HG03066 (cell line): ENCODE data around the gene SCGB1D4.
"Not testable (repeated sequence)": the region's sequence is repeated elsewhere in the genome, so short reads cannot be mapped to it uniquely, and the experiment has no call there.

ENCODE experiments used
- ATAC-seq: cut with Tn5 transposase; IDR thresholded peaks from one replicate; pipeline ENCODE4 v1.9.1; 2021; ENCODE audit warnings: low read depth; ENCODE audit not compliant: unreplicated experiment

The SCGB1D4 gene, protein sequence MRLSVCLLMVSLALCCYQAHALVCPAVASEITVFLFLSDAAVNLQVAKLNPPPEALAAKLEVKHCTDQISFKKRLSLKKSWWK

DNA sequence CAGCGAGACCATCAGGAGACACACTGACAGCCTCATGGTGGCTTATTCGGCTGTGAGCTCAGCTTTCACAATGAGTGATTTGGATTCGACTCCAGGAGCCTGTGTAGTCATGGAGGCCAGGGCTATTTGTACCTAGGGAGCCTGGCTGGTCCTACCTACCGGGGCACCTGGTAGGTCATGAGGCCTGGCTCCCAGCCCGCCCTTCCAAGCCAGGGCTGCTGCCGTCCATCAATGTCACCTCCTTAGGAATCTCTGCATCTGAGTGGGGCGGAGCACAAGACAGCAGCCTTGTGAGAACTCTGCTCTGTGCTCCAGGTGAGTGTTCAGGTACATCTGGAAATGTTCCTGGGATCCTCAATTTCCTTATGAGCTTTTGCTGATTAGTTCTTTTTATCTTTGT lies at the start of gene SCGB1D4:
Gene SCGB1D4, minus strand, starts transcription at position 101 of the 400 bp plus-strand sequence. Its CDS starts 65 bp downstream, at position 36.
- ATAC-seq: no peak

DNA sequence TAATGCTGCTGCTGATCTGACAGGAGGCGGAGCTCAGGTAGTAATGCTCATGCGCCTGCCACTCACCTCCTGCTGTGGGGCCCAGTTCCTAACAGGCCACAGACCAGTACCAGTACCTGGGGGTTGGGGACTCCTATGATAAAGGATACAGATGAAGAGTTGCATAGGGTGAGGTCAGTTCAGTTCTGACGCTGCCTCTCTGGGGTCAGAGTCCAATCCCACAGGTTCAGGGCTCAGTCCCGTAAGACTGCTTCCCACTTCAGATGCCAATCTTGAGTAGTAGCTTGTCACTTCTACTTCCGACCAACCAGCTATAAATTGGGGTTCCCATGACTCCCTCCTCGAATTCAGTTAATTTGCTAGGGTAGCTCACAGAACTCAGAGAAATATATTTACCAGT lies 47.0 kb upstream of the SCGB1D4 start:
- no peak for ATAC-seq

DNA sequence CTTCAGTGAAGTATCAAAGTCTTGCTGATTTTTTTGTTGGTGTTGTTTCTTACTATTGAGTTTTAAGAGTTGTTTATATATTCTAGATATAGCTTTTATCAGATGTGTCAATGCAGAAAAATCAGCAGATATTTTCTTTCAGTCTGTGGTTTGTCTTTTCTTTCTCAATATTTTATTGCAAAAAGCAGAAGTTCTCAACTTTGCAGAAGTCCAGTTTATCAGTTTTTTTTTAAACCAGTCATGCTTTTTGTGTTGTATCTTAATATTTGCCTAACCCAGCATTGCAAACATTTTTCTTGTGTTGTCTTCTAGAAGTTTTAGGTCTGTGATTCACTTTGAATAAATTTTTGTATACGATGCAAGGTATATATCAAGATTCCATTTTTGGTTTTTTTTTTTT lies 45.3 kb upstream of the SCGB1D4 start:
- ATAC-seq: no peak

DNA sequence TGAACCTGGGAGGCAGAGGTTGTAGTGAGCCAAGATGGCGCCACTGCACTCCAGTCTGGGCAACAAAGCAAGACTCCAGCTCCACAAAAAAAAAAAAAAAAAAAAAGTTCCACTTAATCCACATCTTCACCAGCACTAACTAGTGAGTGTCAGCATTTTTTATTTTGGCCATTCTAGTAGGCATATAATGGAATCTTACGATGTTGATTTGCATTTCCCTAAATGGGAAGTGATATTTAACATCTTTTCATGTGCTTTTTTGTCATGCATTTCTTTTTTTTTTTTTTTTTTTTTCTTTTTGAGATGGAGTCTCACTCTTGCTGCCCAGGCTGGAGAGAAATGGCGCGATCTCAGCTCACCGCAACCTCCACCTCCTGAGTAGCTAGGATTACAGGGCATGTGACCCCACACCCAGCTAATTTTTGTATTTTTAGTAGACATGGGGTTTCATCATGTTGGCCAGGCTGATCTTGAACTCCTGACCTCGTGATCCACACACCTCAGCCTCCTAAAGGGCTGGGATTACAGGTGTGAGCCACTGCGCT lies 44.8 kb upstream of the SCGB1D4 start:
- not testable (repeated sequence) for ATAC-seq

DNA sequence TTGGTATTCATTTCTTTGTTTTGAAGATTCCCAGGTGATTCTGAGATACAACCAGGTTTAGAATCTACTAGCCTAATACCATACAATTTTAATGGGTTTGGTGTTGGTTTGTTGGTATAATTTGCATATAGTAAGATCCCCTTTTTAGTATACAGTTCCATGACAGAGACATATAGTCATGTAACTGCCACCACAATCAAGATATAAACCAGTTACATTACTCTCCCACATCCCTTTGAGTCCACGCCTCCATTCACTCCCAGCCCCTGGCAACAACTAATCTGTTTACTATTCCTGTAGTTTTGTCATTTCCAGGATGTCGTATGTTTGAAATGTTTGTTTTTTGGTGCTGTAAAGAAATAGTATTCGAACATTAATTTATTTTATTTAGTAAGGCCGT lies 42.7 kb upstream of the SCGB1D4 start:
- ATAC-seq: no peak

DNA sequence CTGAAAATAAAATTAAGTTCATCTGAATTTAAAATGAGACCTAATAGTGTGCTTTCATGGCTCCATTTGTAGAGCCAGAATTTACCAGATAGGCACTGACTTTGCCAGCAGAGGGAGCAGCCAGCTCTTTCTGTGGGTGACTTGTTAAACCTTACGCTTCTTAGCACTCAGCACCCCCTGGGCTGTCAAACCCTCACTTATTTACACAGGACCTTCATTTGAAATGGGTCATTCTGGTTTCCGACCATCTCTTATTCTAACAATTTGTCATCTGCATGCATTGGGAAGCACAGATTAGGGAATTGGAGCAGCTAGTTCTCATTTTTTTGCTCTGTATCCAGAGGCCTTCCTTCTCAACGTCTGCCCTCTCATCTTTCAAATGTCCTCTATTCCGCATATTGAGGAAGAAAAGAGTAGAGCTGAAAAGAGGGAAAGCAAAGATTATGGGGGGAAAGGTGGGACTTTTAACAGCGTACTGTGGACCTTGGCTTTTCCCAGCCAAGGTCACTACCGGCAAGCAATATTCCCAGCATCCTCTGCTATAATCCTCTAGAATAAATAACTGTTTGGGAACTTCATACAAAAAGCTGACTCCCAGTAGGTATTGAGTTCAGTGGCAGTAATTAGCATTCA lies 41.5 kb upstream of the SCGB1D4 start:
- no peak for ATAC-seq

DNA sequence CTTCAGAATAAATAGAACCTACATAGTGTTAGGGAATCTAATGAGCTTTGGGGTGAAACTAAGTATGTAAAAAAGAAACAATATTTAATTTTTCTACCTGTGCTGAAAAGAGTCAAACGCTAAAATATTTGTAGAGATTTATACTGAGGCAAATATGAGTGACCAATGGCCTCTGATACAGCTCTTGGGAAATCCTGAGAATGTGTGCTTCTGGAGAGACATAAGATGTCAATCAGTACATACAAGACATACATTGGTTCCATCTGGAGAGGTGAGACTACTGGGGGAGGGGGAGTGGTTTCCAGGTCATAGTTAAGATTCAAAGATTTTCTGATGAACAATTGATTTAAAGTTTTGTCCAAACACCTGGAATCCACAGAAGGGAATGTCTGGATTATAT lies 39.3 kb upstream of the SCGB1D4 start:
- ATAC-seq: no peak

DNA sequence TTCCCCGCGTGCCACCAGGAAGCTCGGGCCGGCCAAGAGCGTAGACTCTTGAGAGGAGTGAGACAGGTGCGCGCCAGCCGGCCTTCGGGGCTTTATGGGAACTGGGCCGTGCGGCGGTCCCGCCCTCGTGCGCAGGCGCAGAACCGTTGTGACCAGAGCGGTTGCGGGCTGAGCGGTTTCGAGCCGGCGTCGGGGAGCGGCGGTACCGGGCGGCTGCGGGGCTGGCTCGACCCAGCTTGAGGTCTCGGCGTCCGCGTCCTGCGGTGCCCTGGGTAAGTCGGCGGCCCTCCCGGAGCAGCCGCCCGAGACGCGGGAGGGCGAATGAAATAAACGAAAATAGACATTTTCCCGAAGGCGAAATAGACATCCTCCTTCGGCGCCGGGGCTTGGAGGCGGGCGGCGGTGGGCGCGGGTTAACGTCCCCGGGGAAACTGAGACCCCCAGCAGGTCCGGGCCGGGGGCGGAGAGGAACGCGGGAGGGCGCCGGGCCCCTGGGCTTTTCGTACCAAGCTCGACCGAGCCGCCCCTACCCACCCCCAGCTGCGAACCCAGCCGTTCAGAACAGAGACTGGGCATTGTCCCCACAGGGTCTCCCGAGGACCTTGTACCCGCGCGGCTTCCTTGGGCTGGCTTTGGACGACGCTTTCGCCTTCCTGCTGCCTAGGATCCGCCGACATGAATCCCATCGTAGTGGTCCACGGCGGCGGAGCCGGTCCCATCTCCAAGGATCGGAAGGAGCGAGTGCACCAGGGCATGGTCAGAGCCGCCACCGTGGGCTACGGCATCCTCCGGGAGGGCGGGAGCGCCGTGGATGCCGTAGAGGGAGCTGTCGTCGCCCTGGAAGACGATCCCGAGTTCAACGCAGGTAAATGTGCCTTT lies 38.7 kb upstream of the SCGB1D4 start, which contains the start of gene ASRGL1:
Gene ASRGL1, plus strand, starts transcription at position 146 of the 879 bp plus-strand sequence. Its CDS starts 530 bp downstream, at position 676.
- ATAC-seq: no peak

DNA sequence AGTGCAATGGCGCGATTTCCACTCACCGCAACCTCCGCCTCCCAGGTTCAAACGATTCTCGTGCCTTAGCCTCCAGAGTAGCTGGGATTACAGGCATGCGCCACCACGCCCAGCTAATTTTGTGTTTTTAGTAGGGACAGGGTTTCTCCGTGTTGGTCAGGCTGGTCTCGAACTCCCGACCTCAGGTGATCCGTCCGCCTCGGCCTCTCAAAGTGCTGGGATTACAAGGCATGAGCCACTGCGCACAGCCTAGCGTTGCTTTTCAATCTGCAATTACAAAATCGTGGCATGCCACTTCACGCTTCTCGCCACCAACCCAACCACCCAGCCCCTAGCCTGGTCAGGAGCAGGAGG lies 38.1 kb upstream of the SCGB1D4 start:
- ATAC-seq: not testable (repeated sequence)

DNA sequence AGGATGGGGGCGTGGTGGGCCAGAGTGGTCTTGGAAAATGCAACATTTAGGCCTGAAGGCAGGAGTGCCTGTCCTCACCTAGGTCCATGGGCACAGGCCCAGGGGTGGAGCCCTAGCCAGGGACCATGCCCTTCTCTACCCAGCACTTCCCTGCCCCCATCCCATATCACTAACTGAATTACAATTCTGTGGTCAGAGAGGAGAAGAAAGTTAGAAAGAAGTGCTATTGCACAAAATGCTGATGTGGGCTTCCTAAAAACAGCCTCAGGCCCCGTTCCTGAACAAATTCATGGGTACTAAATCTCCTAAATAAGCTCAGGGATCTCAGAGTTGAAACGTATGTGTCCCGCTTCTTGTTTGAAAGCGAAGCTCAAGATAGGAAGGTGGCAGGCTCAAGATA lies 34.9 kb upstream of the SCGB1D4 start:
- no peak for ATAC-seq

DNA sequence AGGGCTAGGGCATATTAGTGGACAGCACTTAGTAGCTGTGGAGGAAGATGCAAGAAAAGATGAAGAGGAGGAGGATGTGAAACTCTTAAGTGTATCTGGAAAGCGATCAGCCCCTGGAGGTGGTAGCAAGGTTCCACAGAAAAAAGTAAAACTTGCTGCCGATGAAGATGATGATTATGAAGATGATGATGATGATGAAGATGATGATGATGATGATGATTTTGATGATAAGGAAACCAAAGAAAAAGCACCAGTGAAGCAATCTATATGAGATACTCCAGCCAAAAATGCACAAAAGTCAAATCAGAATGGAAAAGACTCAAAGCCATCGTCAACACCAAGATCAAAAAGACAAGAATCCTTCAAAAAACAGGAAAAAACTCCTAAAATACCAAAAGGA lies 32.4 kb upstream of the SCGB1D4 start:
- ATAC-seq: not testable (repeated sequence)

DNA sequence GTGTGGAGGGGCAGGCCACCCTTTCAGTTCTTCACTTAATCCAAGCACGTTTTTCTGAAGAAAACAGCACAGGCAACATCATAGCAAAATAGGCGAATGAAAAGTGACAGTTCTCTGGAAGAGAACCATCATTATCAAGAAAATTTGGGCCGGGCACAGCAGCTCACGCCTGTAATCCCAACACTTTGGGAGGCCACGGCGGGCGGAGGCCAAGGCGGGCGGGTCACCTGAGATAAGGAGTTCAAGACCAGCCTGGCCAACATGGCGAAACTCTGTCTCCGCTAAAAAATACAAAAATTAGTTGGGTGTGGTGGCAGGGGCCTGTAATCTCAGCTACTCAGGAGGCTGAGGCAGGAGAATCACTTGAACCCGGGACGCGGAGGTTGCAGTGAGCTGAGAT lies 28.7 kb upstream of the SCGB1D4 start:
- ATAC-seq: not testable (repeated sequence)

DNA sequence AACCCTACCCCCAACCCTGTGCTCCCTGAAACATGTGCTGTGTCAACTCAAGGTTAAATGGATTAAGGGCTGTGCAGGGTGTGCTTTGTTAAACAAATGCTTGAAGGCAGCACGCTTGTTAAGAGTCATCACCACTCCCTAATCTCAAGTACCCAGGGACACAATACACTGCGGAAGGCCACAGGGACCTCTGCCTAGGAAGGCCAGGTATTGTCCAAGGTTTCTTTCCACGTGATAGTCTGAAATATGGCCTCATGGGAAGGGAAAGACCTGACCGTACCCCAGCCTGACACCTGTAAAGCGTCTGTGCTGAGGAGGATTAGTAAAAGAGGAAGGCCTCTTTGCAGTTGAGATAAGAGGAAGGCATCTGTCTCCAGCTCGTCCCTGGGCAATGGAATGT lies 27.8 kb upstream of the SCGB1D4 start:
- ATAC-seq: not testable (repeated sequence)

DNA sequence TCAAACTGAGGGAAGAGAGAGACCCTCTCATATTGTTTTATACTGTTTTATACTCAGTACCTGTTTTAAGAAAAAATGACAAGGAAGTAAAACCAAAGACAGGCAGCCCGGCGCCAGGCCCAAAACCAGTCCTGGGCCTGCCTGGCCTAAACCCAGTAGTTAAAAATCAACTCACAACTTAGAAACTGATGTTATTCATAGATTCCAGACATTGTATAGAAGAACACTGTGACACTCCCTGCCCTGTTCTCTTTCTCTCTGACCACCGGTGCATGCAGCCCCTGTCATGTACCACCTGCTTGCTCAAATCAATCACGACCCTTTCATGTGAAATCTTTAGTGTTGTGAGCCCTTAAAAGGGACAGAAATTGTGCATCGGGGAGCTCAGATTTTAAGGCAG lies 26.9 kb upstream of the SCGB1D4 start:
- ATAC-seq: not testable (repeated sequence)

DNA sequence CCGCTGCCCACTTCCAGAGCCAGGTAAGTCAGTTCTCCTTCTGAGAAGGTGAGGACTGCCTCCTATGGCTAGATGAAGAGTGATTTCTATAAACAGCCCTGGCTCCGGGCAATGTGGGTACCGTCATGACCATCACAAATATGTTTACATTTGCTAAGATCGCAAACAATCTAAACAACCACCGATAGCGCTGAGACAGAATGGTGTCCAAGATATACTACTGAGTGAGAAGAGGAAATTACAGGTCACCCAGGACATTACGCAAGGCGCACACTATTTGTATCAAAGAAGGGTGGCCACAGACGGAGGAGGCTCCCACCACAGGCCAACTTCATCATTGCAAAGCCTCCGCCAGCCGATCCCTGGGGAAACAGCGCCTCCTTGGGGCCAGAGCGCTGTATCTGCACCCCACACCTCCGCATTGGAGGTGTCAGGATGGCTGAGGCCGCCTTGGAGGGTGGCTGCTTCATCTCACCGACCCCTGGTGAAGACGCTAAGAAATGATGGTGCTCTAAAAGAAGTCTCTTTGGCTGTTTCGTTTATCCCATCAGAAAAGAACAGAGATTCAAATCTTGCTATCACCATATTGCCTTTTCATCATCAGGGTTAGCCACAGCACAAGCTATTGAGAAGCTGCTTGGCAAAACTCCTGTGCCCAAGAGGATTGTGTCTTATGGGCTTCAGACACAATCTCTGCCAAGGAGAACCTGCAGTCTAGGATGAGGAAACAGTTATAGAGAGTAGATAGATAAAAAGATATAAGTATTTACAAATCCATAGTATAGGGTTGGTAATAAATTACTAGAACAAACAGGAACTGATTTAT lies 26.1 kb upstream of the SCGB1D4 start:
- no peak for ATAC-seq

DNA sequence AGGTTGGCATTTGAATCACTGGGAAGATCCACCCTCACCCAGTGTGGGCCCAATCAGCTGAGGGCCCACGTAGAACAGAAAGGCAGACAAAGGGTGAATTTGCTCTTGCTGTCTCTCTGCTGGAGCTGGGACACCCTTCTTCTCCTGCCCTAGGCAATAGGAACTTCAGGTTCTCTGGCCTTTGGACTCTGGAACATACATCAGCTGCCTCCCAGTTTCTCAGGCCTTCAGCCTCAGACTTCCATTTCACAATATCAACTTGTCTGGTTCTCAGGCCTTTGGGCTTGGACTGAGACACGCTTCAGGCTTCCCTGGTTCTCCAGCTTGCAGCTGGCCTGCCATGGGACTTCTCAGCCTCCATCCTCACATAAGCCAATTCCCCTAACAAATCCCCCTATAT lies 23.6 kb upstream of the SCGB1D4 start:
- no peak for ATAC-seq

DNA sequence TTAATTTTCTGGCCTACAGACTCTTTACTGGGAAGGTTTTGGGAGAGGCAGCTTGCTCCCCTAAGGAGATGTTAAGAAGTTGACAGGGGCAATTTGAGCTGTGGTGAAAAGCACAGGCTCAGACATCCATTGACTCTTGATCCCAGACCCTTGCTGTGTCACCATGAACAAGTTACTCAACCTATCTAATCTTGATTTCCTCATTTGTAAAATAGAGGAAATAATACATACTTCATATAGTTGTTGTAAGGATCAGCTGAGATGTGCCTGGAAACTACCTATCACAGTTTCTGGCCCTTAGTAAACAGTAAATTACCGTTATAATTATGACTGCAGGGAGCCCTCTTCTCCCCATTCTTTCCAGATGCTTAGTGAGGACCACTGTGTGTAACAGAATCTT lies 16.6 kb upstream of the SCGB1D4 start:
- no peak for ATAC-seq

DNA sequence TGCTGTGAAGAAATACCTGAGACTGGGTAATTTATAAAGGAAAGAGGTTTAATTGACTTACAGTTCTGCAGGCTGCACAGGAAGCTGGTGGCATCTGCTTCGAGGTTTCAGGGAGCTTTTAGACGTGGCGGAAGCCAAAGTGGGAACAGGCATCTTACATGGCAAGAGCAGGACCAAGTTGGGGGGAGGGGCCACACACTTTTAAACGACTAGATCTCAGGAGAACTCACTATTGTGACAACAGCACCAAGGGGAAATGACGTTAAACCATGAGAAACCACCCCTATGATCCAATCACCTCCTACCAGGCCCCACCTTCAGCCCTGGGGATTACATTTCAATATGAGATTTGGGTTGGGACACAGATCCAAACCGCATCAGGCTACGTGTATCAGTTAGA lies 11.1 kb upstream of the SCGB1D4 start:
- no peak for ATAC-seq

DNA sequence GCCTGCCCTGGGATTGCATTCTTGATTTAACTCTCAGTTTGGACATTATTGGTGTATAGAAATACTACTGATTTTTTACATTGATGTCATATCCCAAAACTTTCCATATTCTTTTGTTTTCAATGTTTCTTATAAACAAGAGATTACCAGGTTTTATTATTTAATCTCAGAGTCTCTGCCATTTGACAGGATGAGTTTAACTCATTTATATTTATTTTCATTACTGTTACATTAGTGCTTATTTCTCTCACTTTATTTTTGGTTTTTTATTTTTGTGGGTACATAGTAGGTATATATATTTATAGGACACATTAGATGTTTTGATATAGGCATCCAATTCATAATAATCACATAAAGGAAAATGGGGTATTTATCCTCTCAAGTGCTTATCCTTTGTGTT lies 9.1 kb upstream of the SCGB1D4 start:
- no peak for ATAC-seq

DNA sequence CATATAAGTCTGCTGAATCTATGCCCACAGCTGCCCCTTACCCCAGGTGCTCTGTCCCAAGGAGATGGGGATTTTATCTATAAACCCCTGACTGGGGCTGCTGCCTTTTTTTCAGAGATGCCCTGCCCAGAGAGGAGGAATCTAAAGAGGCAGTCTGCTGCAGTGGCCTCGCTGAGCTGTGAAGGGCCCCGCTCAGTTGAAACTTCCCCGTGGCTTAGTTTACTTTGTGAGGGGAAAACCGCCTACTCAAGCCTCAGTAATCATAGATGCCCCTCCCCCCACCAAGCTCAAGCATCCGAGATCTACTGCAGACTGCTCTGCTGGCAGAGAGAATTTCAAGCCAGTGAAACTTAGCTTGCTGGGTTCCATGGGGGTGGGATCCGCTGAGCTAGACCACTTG lies 7.4 kb upstream of the SCGB1D4 start:
- no peak for ATAC-seq

DNA sequence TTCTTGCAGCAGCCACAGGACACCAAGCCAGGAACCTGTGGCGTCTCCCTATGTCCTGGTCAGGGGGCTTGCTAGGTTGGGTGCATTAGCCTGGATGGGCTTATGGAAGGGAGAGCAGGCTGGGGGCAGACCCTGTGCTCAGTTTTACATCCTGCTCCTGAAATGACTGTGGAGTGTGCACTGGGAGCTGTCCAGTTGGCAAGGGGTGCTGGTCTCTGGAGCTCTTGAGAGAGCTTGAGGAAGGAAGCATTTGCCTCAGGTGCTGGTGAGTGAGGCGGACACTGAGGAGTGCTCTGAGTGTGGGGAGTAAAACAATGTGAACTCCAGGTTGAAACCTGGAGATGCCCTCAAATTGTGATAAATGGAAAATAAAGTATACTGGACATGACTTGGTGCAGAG lies 3.4 kb downstream of the SCGB1D4 start:
- ATAC-seq: no peak
